AG04450 (cell line): ENCODE measurements around the gene MGME1. TPM values are rescaled to one million over a fixed set of nuclear protein-coding genes. Genes with fewer than 3 reads are reported as not detected.

Experiments
- CTCF ChIA-PET: fragments of 300-600, 350-600 bp; formaldehyde crosslinking; extraction: SDS; loops from one replicate; lab custom pipeline; 2022; ENCODE audit warnings: antibody characterized with exemption, inconsistent platforms; lab: Charles Lee
- POLR2A ChIA-PET: fragments of 350-600 bp; formaldehyde crosslinking; extraction: SDS; loops from one replicate; lab custom pipeline; 2021; ENCODE audit warnings: antibody characterized with exemption, inconsistent platforms; lab: Yijun Ruan, JAX
- DNase-seq: peaks from one replicate; pipeline ENCODE4 v3.0.0-alpha.2; 2011; ENCODE audit warnings: low read depth, low spot score
- H3K27ac ChIP-seq: one replicate; pipeline ENCODE4 v1.5.1; 2012; ENCODE audit warnings: low read depth, low read length, control low read depth
- H3K27me3 ChIP-seq: one replicate; pipeline ENCODE4 v1.6.0; 2012; ENCODE audit warnings: low read length; ENCODE audit not compliant: control insufficient read depth, insufficient read depth
- H3K4me3 ChIP-seq: 2 replicates; pipeline ENCODE4 v1.5.1; 2011; ENCODE audit warnings: mild to moderate bottlenecking, low read depth, low read length, control low read depth
- H3K9me3 ChIP-seq: 2 replicates; pipeline ENCODE4 v1.5.1; 2012; ENCODE audit warnings: low read length; ENCODE audit not compliant: control insufficient read depth, insufficient read depth
- polyA plus RNA-seq: library from polyadenylated mRNA; depleted of rRNA; stranded (reverse); fragments of >200 nt; gene quantifications from 2 replicates; pipeline ENCODE4 v1.2.3, GENCODE V29; 2011
- TF ChIP-seq, protein P1 (sequence below): IDR thresholded peaks from 2 replicates; pipeline ENCODE4 v1.5.1; 2011; ENCODE audit warnings: low read depth, low read length, control low read depth, inconsistent platforms

The MGME1 gene
- polyA plus RNA-seq, 1 experiment, result 13.5 TPM

DNA sequence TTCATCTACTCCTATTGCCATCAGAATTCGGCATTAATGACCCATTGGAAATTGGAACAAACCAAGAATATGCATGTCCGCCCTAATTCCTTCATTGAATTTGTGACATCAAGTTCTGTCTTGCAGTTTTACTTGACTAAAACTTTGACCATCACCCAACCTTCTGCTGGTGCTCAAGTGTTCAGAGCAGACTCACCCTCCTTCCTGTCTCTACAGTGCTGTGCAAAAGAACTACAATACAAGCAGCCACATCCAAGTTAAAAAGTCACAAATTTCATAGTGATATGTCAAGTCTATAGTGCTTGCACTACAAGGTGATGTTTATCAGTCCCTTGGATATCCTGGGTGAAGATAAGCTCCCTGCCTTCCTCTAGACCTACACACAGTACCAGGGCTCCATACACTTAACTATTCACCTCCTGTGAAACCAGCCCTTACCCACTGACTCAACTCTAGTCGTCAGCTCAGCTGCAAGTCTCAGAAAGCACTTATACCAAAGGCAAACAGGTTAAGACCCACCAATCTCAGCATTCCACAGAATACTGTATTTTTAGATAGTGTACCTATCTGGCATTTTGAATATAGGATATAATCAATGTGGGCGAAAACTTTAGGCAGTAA, 23.9 kb upstream of the MGME1 start:
- ChIA-PET POLR2A (no interaction called here), CTCF (interaction anchor here (1.0 to 1.2 kb wide), 2 partner anchors 13 to 290 kb away, joined by 6 to 7 read pairs; no protein-coding TSS in a partner anchor)
- TF ChIP-seq, protein P1, sequence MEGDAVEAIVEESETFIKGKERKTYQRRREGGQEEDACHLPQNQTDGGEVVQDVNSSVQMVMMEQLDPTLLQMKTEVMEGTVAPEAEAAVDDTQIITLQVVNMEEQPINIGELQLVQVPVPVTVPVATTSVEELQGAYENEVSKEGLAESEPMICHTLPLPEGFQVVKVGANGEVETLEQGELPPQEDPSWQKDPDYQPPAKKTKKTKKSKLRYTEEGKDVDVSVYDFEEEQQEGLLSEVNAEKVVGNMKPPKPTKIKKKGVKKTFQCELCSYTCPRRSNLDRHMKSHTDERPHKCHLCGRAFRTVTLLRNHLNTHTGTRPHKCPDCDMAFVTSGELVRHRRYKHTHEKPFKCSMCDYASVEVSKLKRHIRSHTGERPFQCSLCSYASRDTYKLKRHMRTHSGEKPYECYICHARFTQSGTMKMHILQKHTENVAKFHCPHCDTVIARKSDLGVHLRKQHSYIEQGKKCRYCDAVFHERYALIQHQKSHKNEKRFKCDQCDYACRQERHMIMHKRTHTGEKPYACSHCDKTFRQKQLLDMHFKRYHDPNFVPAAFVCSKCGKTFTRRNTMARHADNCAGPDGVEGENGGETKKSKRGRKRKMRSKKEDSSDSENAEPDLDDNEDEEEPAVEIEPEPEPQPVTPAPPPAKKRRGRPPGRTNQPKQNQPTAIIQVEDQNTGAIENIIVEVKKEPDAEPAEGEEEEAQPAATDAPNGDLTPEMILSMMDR, result no peak
- DNase-seq, result no peak
- no peaks in the 10 kb centered on the region for H3K9me3 ChIP-seq
- H3K27ac ChIP-seq, result no peak overlapping the region
- H3K4me3 ChIP-seq, result no peak overlapping the region
- no peaks in the 10 kb centered on the region for H3K27me3 ChIP-seq

DNA sequence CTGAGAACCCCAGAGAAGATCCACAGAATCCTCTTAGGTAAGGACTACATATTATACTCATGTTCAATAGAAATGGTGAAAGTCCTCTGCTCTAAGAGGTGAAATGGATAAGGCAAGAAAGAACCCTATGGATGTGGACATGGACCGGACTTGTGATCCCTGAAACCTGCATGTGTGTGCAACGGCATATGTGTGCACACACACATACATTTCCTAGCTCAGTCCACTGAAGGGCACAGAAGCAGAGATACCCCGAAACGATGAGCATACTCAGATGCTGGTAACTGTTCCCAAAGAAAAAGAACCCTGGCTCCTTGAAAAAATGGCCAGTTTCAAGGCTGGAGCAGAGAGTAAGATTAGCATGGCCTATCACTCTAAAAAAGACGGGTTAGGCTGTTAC, 22.8 kb upstream of the MGME1 start:
- Histone ChIP-seq H3K4me3 (no peak overlapping the region), H3K27me3 (no peaks in the 10 kb centered on the region), H3K9me3 (no peaks in the 10 kb centered on the region), H3K27ac (no peak overlapping the region)
- POLR2A ChIA-PET, result no interaction called here
- CTCF ChIA-PET, result interaction anchor here (0.5 to 1.2 kb wide), 3 partner anchors 12 to 291 kb away, joined by 3 to 7 read pairs (median 6); no protein-coding TSS in a partner anchor
- no peak for DNase-seq
- TF ChIP-seq, protein P1, result no peak

DNA sequence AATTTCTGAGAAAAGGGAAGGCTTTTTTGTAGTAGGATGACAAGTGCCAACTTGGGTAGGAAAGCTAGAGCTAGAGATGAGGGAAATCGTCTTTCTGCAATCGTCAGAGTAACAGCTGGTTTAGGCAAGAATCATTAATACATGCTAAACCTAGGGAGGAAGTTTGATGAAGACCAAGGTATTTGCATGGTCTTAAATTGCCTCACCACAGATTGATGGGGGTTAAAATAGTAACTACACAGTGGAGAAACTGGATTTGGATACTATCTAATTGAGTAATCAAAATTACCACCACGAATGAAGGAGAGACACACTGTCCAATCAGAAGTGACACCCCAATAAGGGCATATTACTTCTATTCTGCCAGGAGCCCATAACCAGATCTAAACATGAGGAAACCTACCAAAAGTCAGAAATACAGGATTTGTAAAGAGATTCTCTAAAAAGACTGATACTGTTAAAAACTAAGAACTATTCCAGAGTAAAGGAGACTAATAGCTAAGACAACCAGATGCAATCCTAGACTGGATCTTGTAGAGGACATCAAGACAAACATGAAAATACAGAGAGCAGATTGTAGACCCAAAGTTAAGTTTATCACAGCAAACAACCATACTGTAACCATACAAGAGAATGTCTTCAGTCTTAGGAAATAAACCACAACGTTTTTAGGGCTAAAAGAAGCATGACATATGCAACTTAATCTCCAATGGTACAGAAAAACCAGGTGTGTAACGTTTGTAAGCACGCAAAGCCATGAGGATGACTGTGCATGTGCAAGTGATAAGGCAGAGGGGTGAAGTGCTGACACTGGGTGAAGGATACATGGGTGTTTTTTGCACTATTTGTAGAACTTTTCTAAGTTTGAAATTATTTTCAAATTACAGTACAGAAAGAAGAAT, 22.0 kb upstream of the MGME1 start:
- Histone ChIP-seq H3K27me3 (no peaks in the 10 kb centered on the region), H3K9me3 (no peaks in the 10 kb centered on the region), H3K4me3 (no peak overlapping the region), H3K27ac (no peak overlapping the region)
- CTCF ChIA-PET, result interaction anchor here (3.4 kb wide), 1 partner anchor 8 kb away, joined by 22 read pairs; no protein-coding TSS in a partner anchor
- DNase-seq, result no peak
- TF ChIP-seq, protein P1, result no peak
- POLR2A ChIA-PET, result interaction anchor here (0.6 kb wide), 1 partner anchor 280 kb away, joined by 3 read pairs; no protein-coding TSS in a partner anchor

- TF ChIP-seq, protein P1, result no peak
- ChIA-PET CTCF (interaction anchor here (1.0 to 3.4 kb wide), 3 partner anchors 8 to 48 kb away, joined by 3 to 22 read pairs (median 12); no protein-coding TSS in a partner anchor), POLR2A (interaction anchor here (0.6 kb wide), 1 partner anchor 281 kb away, joined by 3 read pairs; no protein-coding TSS in a partner anchor)
Measured at GRCh38 chr20:17947474-17947815, 21.4 kb upstream of the MGME1 start.

DNA sequence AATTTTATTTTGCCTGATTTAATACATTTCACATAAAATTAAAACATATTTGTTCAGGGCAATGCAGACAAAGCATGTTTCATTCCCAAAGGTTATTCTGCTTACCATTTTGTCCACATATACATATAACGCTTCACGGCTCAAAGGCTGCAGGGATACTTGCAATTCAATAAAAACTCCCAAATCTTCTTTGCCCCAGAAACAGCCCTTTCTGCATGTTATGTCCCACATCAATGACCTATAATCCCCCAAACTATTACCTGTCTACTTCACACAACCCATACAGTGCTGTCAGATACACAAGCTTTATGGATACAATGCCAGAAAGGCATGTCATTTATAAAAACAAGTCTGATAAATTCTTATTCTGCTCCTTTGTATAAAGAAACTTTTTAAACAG, 20.4 kb upstream of the MGME1 start:
- ChIA-PET POLR2A (no interaction called here), CTCF (interaction anchor here (1.0 to 3.4 kb wide), 3 partner anchors 9 to 49 kb away, joined by 3 to 22 read pairs (median 12); no protein-coding TSS in a partner anchor)
- Histone ChIP-seq H3K27ac (no peak overlapping the region), H3K27me3 (no peaks in the 10 kb centered on the region), H3K9me3 (no peaks in the 10 kb centered on the region), H3K4me3 (no peak overlapping the region)
- TF ChIP-seq, protein P1, result no peak
- no peak for DNase-seq

More at GRCh38 chr20:17947474-17947815, 21.4 kb upstream of the MGME1 start:
- no peak overlapping the region for H3K4me3 ChIP-seq
- no peaks in the 10 kb centered on the region for H3K27me3 ChIP-seq
- no peak overlapping the region for H3K27ac ChIP-seq
- DNase-seq, result no peak
- H3K9me3 ChIP-seq, result no peaks in the 10 kb centered on the region
